K562 (cell line): ENCODE data around the gene WWOX. TPM values are rescaled to one million over a fixed set of nuclear protein-coding genes. Genes with fewer than 3 reads are reported as not detected.

ENCODE experiments used
- ATAC-seq: fragments of 200-7000 bp; cut with Tn5 transposase; 3 replicates; pipeline ENCODE4 v1.9.1; 2020; ENCODE audit warnings: moderate library complexity
- BruUV-seq: library from RNA; stranded (reverse); fragments of 400-500 nt; replicated peaks from 2 replicates; lab custom pipeline; 2021; lab: Mats Ljungman, UMichigan
- CTCF ChIA-PET: fragments of 300-600 bp; formaldehyde crosslinking; extraction: SDS; loops from one replicate; lab custom pipeline; 2021; ENCODE audit warnings: low intra/inter-chr PET ratio; lab: Yijun Ruan, JAX
- POLR2A ChIA-PET: fragments of 300-600, 350-650 bp; sonication (Branson Sonifier 250); formaldehyde crosslinking; extraction: SDS; loops from one replicate; lab custom pipeline; 2021; ENCODE audit warnings: antibody characterized with exemption, inconsistent platforms; lab: Yijun Ruan, JAX
- DNase-seq, 4 experiments: peaks; one replicate each; pipeline versions ENCODE4 v3.0.0 to v3.0.0-alpha.2; 2011 to 2018; ENCODE audit warnings: low spot score in 3 of 4, mixed read lengths in 3 of 4; ENCODE audit errors: extremely low read depth in 1 of 4
- FAIRE-seq: peaks from 2 replicates; lab custom pipeline; 2011; peaks lifted over from hg19 to GRCh38; lab: Jason Lieb, UNC
- H2AFZ ChIP-seq: 2 replicates; pipeline ENCODE4 v1.6.0; 2011; ENCODE audit warnings: low read depth, low read length, control low read depth, inconsistent platforms
- H3K27ac ChIP-seq: fragments of 200-600 bp; 3 replicates; pipeline ENCODE4 v1.8.0; 2011; ENCODE audit warnings: low read depth, mild to moderate bottlenecking, control low read depth, inconsistent platforms, low read length, moderate library complexity, mixed read lengths; ENCODE audit errors: extremely low read depth
- H3K27me3 ChIP-seq, 2 experiments: fragments of 300-600 bp in 1 of 2; 2 replicates in 1 of 2; 3 replicates in 1 of 2; pipeline versions ENCODE4 v1.6.0 to v1.8.0; 2011; ENCODE audit warnings: inconsistent platforms in 2 of 2, low read length in 2 of 2, mild to moderate bottlenecking in 1 of 2, mixed read lengths in 1 of 2, moderate library complexity in 1 of 2; ENCODE audit not compliant: control insufficient read depth in 2 of 2, insufficient read depth in 2 of 2
- H3K36me3 ChIP-seq: fragments of 300-600 bp; 3 replicates; pipeline ENCODE4 v1.8.0; 2011; ENCODE audit warnings: mild to moderate bottlenecking, low read length, inconsistent platforms; ENCODE audit not compliant: control insufficient read depth, insufficient read depth
- H3K4me1 ChIP-seq, 2 experiments: fragments of 200-600 bp in 1 of 2; replicated peaks in 1 of 2; 2 replicates in 1 of 2; 3 replicates in 1 of 2; pipeline versions ENCODE4 v1.5.1 to v1.8.0; 2011; ENCODE audit warnings: inconsistent platforms in 2 of 2, low read length in 2 of 2, mild to moderate bottlenecking in 1 of 2, mixed read lengths in 1 of 2, moderate library complexity in 1 of 2; ENCODE audit not compliant: control insufficient read depth in 2 of 2, insufficient read depth in 2 of 2
- H3K4me2 ChIP-seq: 2 replicates; pipeline ENCODE4 v1.6.1; 2011; ENCODE audit warnings: low read length, control low read depth, inconsistent platforms, mixed read lengths; ENCODE audit not compliant: insufficient read depth
- H3K4me3 ChIP-seq: fragments of 200-600 bp; sonication (generic), shearing (Covaris generic); 2 replicates; pipeline ENCODE4 v1.5.1; 2016; ENCODE audit warnings: control low read depth, inconsistent platforms
- H3K79me2 ChIP-seq: fragments of 200-600 bp; 3 replicates; pipeline ENCODE4 v1.8.0; 2011; ENCODE audit warnings: low read length, inconsistent platforms; ENCODE audit not compliant: control insufficient read depth, insufficient read depth
- H3K9ac ChIP-seq, 2 experiments: 2 replicates each; pipeline versions ENCODE4 v1.6.0 to v1.6.1; 2011; ENCODE audit warnings: low read depth in 2 of 2, low read length in 2 of 2, control low read depth in 1 of 2, inconsistent platforms in 1 of 2, mild to moderate bottlenecking in 1 of 2, mixed read lengths in 1 of 2; ENCODE audit not compliant: insufficient read depth in 1 of 2
- H3K9me1 ChIP-seq: one replicate; pipeline ENCODE4 v1.6.0; 2011; ENCODE audit warnings: inconsistent platforms, mild to moderate bottlenecking, low read length, moderate library complexity; ENCODE audit not compliant: control insufficient read depth, insufficient read depth
- H3K9me3 ChIP-seq: replicated peaks from 2 replicates; pipeline ENCODE4 v1.5.1; 2011; ENCODE audit warnings: low read depth, low read length, inconsistent platforms; ENCODE audit not compliant: control insufficient read depth, insufficient read depth
- H4K20me1 ChIP-seq: replicated peaks from 2 replicates; pipeline ENCODE4 v1.6.1; 2011; ENCODE audit warnings: low read length, inconsistent platforms, mixed read lengths; ENCODE audit not compliant: control insufficient read depth, insufficient read depth
- BCOR ChIP-seq: fragments of 450-650 bp; IDR thresholded peaks from 2 replicates; pipeline ENCODE4 v1.6.1; 2016
- ELK1 ChIP-seq: sonication (generic); formaldehyde crosslinking; IDR thresholded peaks from 2 replicates; pipeline ENCODE4 v1.8.1; 2022; ENCODE audit warnings: missing genetic modification reagents
- FOXA3 ChIP-seq, 2 experiments: fragments of 450-650 bp in 1 of 2; sonication (generic) in 1 of 2; formaldehyde crosslinking; IDR thresholded peaks in 1 of 2; conservative IDR thresholded peaks in 1 of 2; 2 replicates each; pipeline versions ENCODE4 v1.4.0 to v1.8.0; 2020 to 2022; ENCODE audit warnings: mild to moderate bottlenecking in 2 of 2, missing genetic modification reagents in 1 of 2
- HNRNPH1 ChIP-seq: fragments of 200-400 bp; formaldehyde crosslinking; optimal IDR thresholded peaks from 2 replicates; pipeline ENCODE3; 2017; ENCODE audit warnings: low read depth, mild to moderate bottlenecking, low read length, moderate library complexity
- MLX ChIP-seq, 2 experiments: fragments of 450-650 bp in 1 of 2; sonication (generic) in 1 of 2; formaldehyde crosslinking; conservative IDR thresholded peaks; 2 replicates each; pipeline versions ENCODE4 v1.4.0 to v1.8.1; 2020 to 2022; ENCODE audit warnings: mild to moderate bottlenecking in 1 of 2, missing genetic modification reagents in 1 of 2
- PHF20 ChIP-seq: fragments of 450-650 bp; IDR thresholded peaks from 2 replicates; pipeline ENCODE4 v1.6.1; 2018; ENCODE audit not compliant: partially characterized antibody
- SMARCB1 ChIP-seq: IDR thresholded peaks from 2 replicates; pipeline ENCODE4 v1.6.1; 2011; ENCODE audit warnings: improper control_type of control experiment, low read depth; ENCODE audit not compliant: insufficient read length
- ZBTB8A ChIP-seq: fragments of 450-650 bp; IDR thresholded peaks from 2 replicates; pipeline ENCODE4 v1.6.1; 2018; ENCODE audit warnings: mild to moderate bottlenecking, moderate library complexity; ENCODE audit not compliant: partially characterized antibody
- ZC3H4 ChIP-seq: sonication (generic); formaldehyde crosslinking; IDR thresholded peaks from 2 replicates; pipeline ENCODE4 v1.9.0; 2021; ENCODE audit warnings: missing genetic modification reagents, borderline replicate concordance
- ZNF717 ChIP-seq: fragments of 250-450 bp; sonication (Bioruptor Pico); IDR thresholded peaks from 2 replicates; pipeline ENCODE4 v1.5.0; 2021
- whole genome bisulfite sequencing: fragments of 100-300 bp; shearing (Covaris generic); methylation state at CpG from one replicate; pipeline ENCODE4 v1.1.6; 2016; ENCODE audit warnings: low coverage, mixed read lengths; ENCODE audit not compliant: insufficient coverage; ENCODE audit errors: missing lambda C conversion rate; 5-methylcytosine and 5-hydroxymethylcytosine counted together
- in situ Hi-C: fragments of 300-500 bp; cut with MboI; formaldehyde crosslinking; loops from 4 replicates; pipeline ENCODE4 v1.15.0; 2018; ENCODE audit warnings: inconsistent platforms, mixed read lengths
- intact Hi-C: fragments of 100-400 bp; cut with micrococcal nuclease; formaldehyde crosslinking; loops from 2 replicates; pipeline ENCODE4 v1.14.2; 2022
- polyA plus RNA-seq, 8 experiments: library from polyadenylated mRNA; depleted of rRNA in 4 of 8; stranded (reverse) in 5 of 8; unstranded in 3 of 8; fragments of >200 nt; fragmentation: Nextera tagmentation in 2 of 8; fragmentation: Illumina TruSeq in 1 of 8; extraction: Ambion mirVana in 2 of 8; extraction: Trizol in 1 of 8; gene quantifications; 2 replicates each; pipeline versions ENCODE4 v1.2.1 to v1.2.3, GENCODE V29; 2011 to 2014; ENCODE audit warnings: inconsistent platforms in 1 of 8, missing spikeins in 1 of 8
- total RNA-seq, 7 experiments: library from RNA; depleted of rRNA in 6 of 7; stranded (reverse); fragments of >200 nt in 6 of 7; fragmentation: Illumina TruSeq in 2 of 7; extraction: Trizol in 2 of 7; gene quantifications; 2 replicates each; pipeline versions ENCODE4 v1.2.1 to v1.2.3, GENCODE V29; 2011 to 2021; ENCODE audit warnings: low replicate concordance in 1 of 7

Gene WWOX
- total and polyA plus RNA-seq, 9 of the 15 experiments (the other 6 are each of a cell fraction or from before 2014, with no cell fraction given): 1.6 to 22.7 (median 8.1) TPM

- no peaks in the 10 kb centered on the region for H3K9me3 ChIP-seq
- H3K27ac ChIP-seq: no peak overlapping the region
- no peak overlapping the region for H3K9ac ChIP-seq
- no peaks in the 10 kb centered on the region for H3K36me3 ChIP-seq
- peaks cover 7 to 22% of the 10 kb centered on the region in 2 experiments; a peak in 2 of 5 replicates for H3K27me3 ChIP-seq
- DNase-seq (no peak), FAIRE-seq (no peak), ATAC-seq (no peak)
- no peaks in the 10 kb centered on the region for H4K20me1 ChIP-seq
- no TSS peak for BruUV-seq
- in situ Hi-C loops: no loop called here
- no peaks in the 10 kb centered on the region for H3K9me1 ChIP-seq
- no peak overlapping the region for H3K4me3 ChIP-seq
- intact Hi-C loops: no loop called here
- no peak overlapping the region for H2AFZ ChIP-seq
- H3K4me1 ChIP-seq: no peaks in the 10 kb centered on the region
- CTCF ChIA-PET: no interaction called here
- under 1% methylated on average over 13 of the region's 13 CpGs for WGBS
- no peaks in the 10 kb centered on the region for H3K79me2 ChIP-seq
- POLR2A ChIA-PET: interaction anchor here (0.8 kb wide), 1 partner anchor 11 kb away, joined by 7 read pairs; no protein-coding TSS in a partner anchor
- TF ChIP-seq ZNF717 (no peak), BCOR (no peak), PHF20 (no peak), ZBTB8A (no peak), FOXA3 (CRISPR knock-in tag; conservative IDR thresholded peaks at IDR 0.05 in 1 of 2, IDR thresholded peaks at IDR 0.05 in 1 of 2) (no peak), ZC3H4 (CRISPR knock-in tag) (no peak), MLX (CRISPR knock-in tag; conservative IDR thresholded peaks at IDR 0.05) (no peak), ELK1 (CRISPR knock-in tag) (no peak), SMARCB1 (no peak), HNRNPH1 (no peak)
- H3K4me2 ChIP-seq: no peak overlapping the region
These were observed 1088.8 kb downstream of the WWOX start for GRCh38 chr16:79188115-79188738.
